Activated naive CD4-positive, alpha-beta T cell (primary cell): Measurements from ENCODE around the gene DDX27.

Source experiments
- DNase-seq, 4 experiments: peaks; one replicate each; lab custom pipeline; 2025; lab: John Stamatoyannopoulos, UW

Gene DDX27

GRCh38 chr20:49247792-49248191 lies 28.6 kb downstream of the DDX27 start:
- no peak for DNase-seq

GRCh38 chr20:49248301-49248700 lies 29.1 kb downstream of the DDX27 start:
- DNase-seq: no peak

GRCh38 chr20:49248879-49249665 lies 29.9 kb downstream of the DDX27 start:
- no peak for DNase-seq

GRCh38 chr20:49252556-49253350 lies 33.5 kb downstream of the DDX27 start:
- DNase-seq: no peak

GRCh38 chr20:49256261-49256660 lies 37.0 kb downstream of the DDX27 start:
- no peak for DNase-seq

GRCh38 chr20:49259284-49259683 lies 40.1 kb downstream of the DDX27 start:
- no peak for DNase-seq

GRCh38 chr20:49259799-49260198 lies 40.6 kb downstream of the DDX27 start:
- no peak for DNase-seq

- no peak for DNase-seq
Measured at GRCh38 chr20:49260218-49260617, 41.0 kb downstream of the DDX27 start.

- no peak for DNase-seq
Measured at GRCh38 chr20:49261173-49261572, 42.0 kb downstream of the DDX27 start.

- no peak for DNase-seq
Measured at GRCh38 chr20:49262444-49262843, 43.2 kb downstream of the DDX27 start.

GRCh38 chr20:49267327-49267726 lies 48.1 kb downstream of the DDX27 start:
- DNase-seq: no peak

- no peak for DNase-seq
Measured at GRCh38 chr20:49268600-49269365, 49.6 kb downstream of the DDX27 start.

- DNase-seq: no peak
Measured at GRCh38 chr20:49270177-49270576, 51.0 kb downstream of the DDX27 start.

- DNase-seq: no peak
Measured at GRCh38 chr20:49270736-49271135, 51.5 kb downstream of the DDX27 start.

- DNase-seq: no peak
Measured at GRCh38 chr20:49272654-49273053, 53.4 kb downstream of the DDX27 start.

GRCh38 chr20:49273696-49274277 lies 54.6 kb downstream of the DDX27 start:
- DNase-seq: no peak

GRCh38 chr20:49275216-49275615 lies 56.0 kb downstream of the DDX27 start:
- no peak for DNase-seq

GRCh38 chr20:49275636-49276035 lies 56.4 kb downstream of the DDX27 start:
- no peak for DNase-seq

- DNase-seq: no peak
Measured at GRCh38 chr20:49276161-49276960, 57.1 kb downstream of the DDX27 start.

- DNase-seq: peak in 1 of 4 experiments; percentile 37
Measured at GRCh38 chr20:49276961-49277785, 58.0 kb downstream of the DDX27 start.

GRCh38 chr20:49277786-49278035 lies 58.5 kb downstream of the DDX27 start:
- DNase-seq: no peak
